GM12878 (cell line): ENCODE results near the gene SENP1. TPM values are rescaled to one million over a fixed set of nuclear protein-coding genes. Genes with fewer than 3 reads are reported as not detected.

Experiments used
- ATAC-seq: fragments of 200-7000 bp; cut with Tn5 transposase; 3 replicates; pipeline ENCODE4 v1.9.1; 2020; ENCODE audit warnings: mild to moderate bottlenecking, moderate library complexity
- BruUV-seq: library from RNA; stranded (reverse); fragments of 400-500 nt; replicated peaks from 2 replicates; lab custom pipeline; 2021; lab: Mats Ljungman, UMichigan
- CTCF ChIA-PET: fragments of 300-600 bp; sonication (Branson Sonifier 250); formaldehyde crosslinking; extraction: SDS; loops from one replicate; lab custom pipeline; 2021; ENCODE audit warnings: inconsistent platforms; lab: Yijun Ruan, JAX
- POLR2A ChIA-PET: fragments of 350-600 bp; formaldehyde crosslinking; extraction: SDS; loops from one replicate; lab custom pipeline; 2021; ENCODE audit warnings: inconsistent platforms; lab: Charles Lee
- RAD21 ChIA-PET: fragments of 300-600 bp; sonication (Branson Sonifier 250); formaldehyde crosslinking; loops from one replicate; lab custom pipeline; 2023; ENCODE audit warnings: antibody characterized with exemption; ENCODE audit not compliant: unreplicated experiment; lab: Charles Lee
- SMC1A ChIA-PET: fragments of 300-600 bp; sonication (Branson Sonifier 250); formaldehyde crosslinking; loops from one replicate; lab custom pipeline; 2023; ENCODE audit not compliant: unreplicated experiment, uncharacterized antibody; lab: Charles Lee
- DNase-seq: peaks from one replicate; pipeline ENCODE4 v3.0.0-alpha.2; 2011; ENCODE audit warnings: low read depth, low spot score
- FAIRE-seq: peaks from 3 replicates; lab custom pipeline; 2011; peaks lifted over from hg19 to GRCh38; lab: Jason Lieb, UNC
- H2AFZ ChIP-seq: 2 replicates; pipeline ENCODE4 v1.6.0; 2011; ENCODE audit warnings: low read depth, low read length, control low read depth; ENCODE audit not compliant: control insufficient read depth
- H3K27ac ChIP-seq: 2 replicates; pipeline ENCODE4 v1.5.1; 2011; ENCODE audit warnings: control low read depth; ENCODE audit not compliant: control insufficient read depth, insufficient read depth
- H3K27me3 ChIP-seq, 2 experiments: replicated peaks in 1 of 2; 2 replicates each; pipeline versions ENCODE4 v1.6.0 to v1.6.1; 2011; ENCODE audit warnings: low read length in 1 of 2; ENCODE audit not compliant: control insufficient read depth in 2 of 2, insufficient read depth in 2 of 2
- H3K36me3 ChIP-seq, 2 experiments: 2 replicates each; pipeline ENCODE4 v1.5.1; 2011; ENCODE audit warnings: low read length in 1 of 2; ENCODE audit not compliant: control insufficient read depth in 2 of 2, insufficient read depth in 2 of 2
- H3K4me1 ChIP-seq: 2 replicates; pipeline ENCODE4 v1.6.1; 2011; ENCODE audit warnings: mild to moderate bottlenecking, low read length, moderate library complexity, mixed read lengths; ENCODE audit not compliant: control insufficient read depth, insufficient read depth
- H3K4me2 ChIP-seq: 2 replicates; pipeline ENCODE4 v1.6.0; 2011; ENCODE audit warnings: control low read depth; ENCODE audit not compliant: control insufficient read depth, insufficient read depth
- H3K4me3 ChIP-seq: fragments of 200-600 bp; sonication (generic); 2 replicates; pipeline ENCODE4 v1.5.1; 2016
- H3K79me2 ChIP-seq: 2 replicates; pipeline ENCODE4 v1.6.0; 2011; ENCODE audit warnings: low read length; ENCODE audit not compliant: control insufficient read depth, insufficient read depth
- H3K9ac ChIP-seq: 2 replicates; pipeline ENCODE4 v1.8.0; 2011; ENCODE audit warnings: low read length, control low read depth, mixed read lengths; ENCODE audit not compliant: control insufficient read depth, insufficient read depth
- H3K9me3 ChIP-seq: replicated peaks from 3 replicates; pipeline ENCODE4 v1.5.1; 2011; ENCODE audit warnings: mild to moderate bottlenecking, low read length; ENCODE audit not compliant: control insufficient read depth, insufficient read depth
- H4K20me1 ChIP-seq: 2 replicates; pipeline ENCODE4 v1.6.0; 2011; ENCODE audit not compliant: control insufficient read depth, insufficient read depth
- CHD1 ChIP-seq: IDR thresholded peaks from 2 replicates; pipeline ENCODE4 v1.6.1; 2012; ENCODE audit warnings: low read depth, low read length, improper control_type of control experiment
- HCFC1 ChIP-seq: fragments of 150-350 bp; IDR thresholded peaks from 2 replicates; pipeline ENCODE4 v1.6.1; 2014; ENCODE audit warnings: low read length
- JUND ChIP-seq: IDR thresholded peaks from 2 replicates; pipeline ENCODE4 v1.6.1; 2012; ENCODE audit warnings: low read depth, mild to moderate bottlenecking, low read length, improper control_type of control experiment, moderate library complexity
- NBN ChIP-seq: fragments of 450-650 bp; IDR thresholded peaks from 2 replicates; pipeline ENCODE4 v1.6.1; 2016
- NR2F1 ChIP-seq: fragments of 450-650 bp; conservative IDR thresholded peaks from 2 replicates; pipeline ENCODE4 v1.6.1; 2017; ENCODE audit warnings: mild to moderate bottlenecking
- SMC3 ChIP-seq: IDR thresholded peaks from 2 replicates; pipeline ENCODE4 v1.6.1; 2011; ENCODE audit warnings: low read length, improper control_type of control experiment, borderline replicate concordance
- WRNIP1 ChIP-seq: IDR thresholded peaks from 2 replicates; pipeline ENCODE4 v1.6.1; 2011; ENCODE audit warnings: low read depth, low read length, improper control_type of control experiment, borderline replicate concordance
- ZZZ3 ChIP-seq: IDR thresholded peaks from 2 replicates; pipeline ENCODE4 v1.6.1; 2011; ENCODE audit warnings: low read depth; ENCODE audit not compliant: control insufficient read depth, insufficient read length
- WGBS: methylation state at CpG from one replicate; pipeline ENCODE4 v1.1.6; 2016; ENCODE audit warnings: low lambda C conversion rate; ENCODE audit not compliant: insufficient replicate concordance, insufficient coverage; ENCODE audit errors: missing lambda C conversion rate; 5-methylcytosine and 5-hydroxymethylcytosine counted together
- in situ Hi-C: fragments of 300-500 bp; cut with MboI; formaldehyde crosslinking; loops from 9 replicates; pipeline ENCODE4 v1.14.3; 2018; ENCODE audit warnings: mixed read lengths
- intact Hi-C: fragments of 100-400 bp; cut with micrococcal nuclease; formaldehyde crosslinking; loops from one replicate; pipeline ENCODE4 v1.14.2; 2022; ENCODE audit not compliant: unreplicated experiment
- polyA plus RNA-seq, 11 experiments: library from polyadenylated mRNA; depleted of rRNA in 4 of 11; unstranded in 6 of 11; stranded (reverse) in 5 of 11; fragments of >200 nt; fragmentation: Nextera tagmentation in 4 of 11; fragmentation: Illumina TruSeq in 1 of 11; extraction: Ambion mirVana in 4 of 11; extraction: Trizol in 1 of 11; gene quantifications; 1 replicate in 1 of 11; 2 replicates in 10 of 11; pipeline versions ENCODE4 v1.2.1 to v1.2.3, GENCODE V29; 2011 to 2016; ENCODE audit warnings: inconsistent platforms in 2 of 11, missing spikeins in 2 of 11, low read depth in 1 of 11
- total RNA-seq, 4 experiments: library from RNA; depleted of rRNA in 3 of 4; stranded (reverse); fragments of >200 nt in 3 of 4; fragmentation: Illumina TruSeq in 1 of 4; extraction: Trizol in 1 of 4; gene quantifications; 2 replicates each; pipeline versions ENCODE4 v1.2.1 to v1.2.3, GENCODE V29; 2013 to 2021
- TF ChIP-seq, protein P1 (sequence below): fragments of 450-650 bp; IDR thresholded peaks from 2 replicates; pipeline ENCODE4 v1.6.1; 2017; ENCODE audit warnings: mild to moderate bottlenecking, moderate library complexity

Gene SENP1
- total and polyA plus RNA-seq, 10 of the 15 experiments (the other 5 are each of a cell fraction or from before 2014, with no cell fraction given), result 8.1 to 52.4 (median 26.1) TPM

DNA sequence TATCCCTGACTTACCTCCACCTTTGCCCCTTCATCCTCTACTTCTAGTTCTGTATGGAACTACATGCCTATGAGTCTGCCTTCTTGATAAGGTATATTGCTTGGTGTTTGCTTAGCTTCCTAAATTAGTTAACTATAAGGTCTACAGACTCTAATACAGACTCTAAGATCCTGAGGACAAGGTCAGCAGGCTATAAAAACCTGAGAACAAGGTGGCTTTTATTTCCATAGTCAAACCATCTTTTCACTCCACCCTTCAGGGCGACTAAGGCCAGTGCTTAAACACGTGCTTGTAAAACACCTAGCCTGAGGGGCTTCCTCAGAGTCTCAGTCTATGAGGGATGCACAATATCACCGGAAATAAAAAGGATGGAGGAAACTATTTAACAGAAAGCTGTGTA lies 65.5 kb downstream of the SENP1 start:
- H3K4me3 ChIP-seq, result no peak overlapping the region
- intact Hi-C loops (no loop called here), in situ Hi-C loops (no loop called here)
- H3K36me3 ChIP-seq, result peaks cover 0 to 4% of the 10 kb centered on the region in 2 experiments; a peak in 2 of 4 replicates
- H4K20me1 ChIP-seq, result no peaks in the 10 kb centered on the region
- CTCF ChIA-PET, result no interaction called here
- no peak overlapping the region for H2AFZ ChIP-seq
- BruUV-seq, result no TSS peak
- no peaks in the 10 kb centered on the region; the same call in 1 of the 2 replicates for H3K4me1 ChIP-seq
- H3K9me3 ChIP-seq, result no peaks in the 10 kb centered on the region
- no peak overlapping the region for H3K4me2 ChIP-seq
- H3K79me2 ChIP-seq, result no peaks in the 10 kb centered on the region
- H3K9ac ChIP-seq, result no peak overlapping the region
- FAIRE-seq (no peak), DNase-seq (no peak), ATAC-seq (no peak)
- H3K27me3 ChIP-seq, result no peaks in the 10 kb centered on the region
- TF ChIP-seq JUND (no peak), CHD1 (no peak), NBN (no peak), HCFC1 (no peak), SMC3 (no peak), NR2F1 (no peak), WRNIP1 (no peak), ZZZ3 (no peak)
- TF ChIP-seq, protein P1, sequence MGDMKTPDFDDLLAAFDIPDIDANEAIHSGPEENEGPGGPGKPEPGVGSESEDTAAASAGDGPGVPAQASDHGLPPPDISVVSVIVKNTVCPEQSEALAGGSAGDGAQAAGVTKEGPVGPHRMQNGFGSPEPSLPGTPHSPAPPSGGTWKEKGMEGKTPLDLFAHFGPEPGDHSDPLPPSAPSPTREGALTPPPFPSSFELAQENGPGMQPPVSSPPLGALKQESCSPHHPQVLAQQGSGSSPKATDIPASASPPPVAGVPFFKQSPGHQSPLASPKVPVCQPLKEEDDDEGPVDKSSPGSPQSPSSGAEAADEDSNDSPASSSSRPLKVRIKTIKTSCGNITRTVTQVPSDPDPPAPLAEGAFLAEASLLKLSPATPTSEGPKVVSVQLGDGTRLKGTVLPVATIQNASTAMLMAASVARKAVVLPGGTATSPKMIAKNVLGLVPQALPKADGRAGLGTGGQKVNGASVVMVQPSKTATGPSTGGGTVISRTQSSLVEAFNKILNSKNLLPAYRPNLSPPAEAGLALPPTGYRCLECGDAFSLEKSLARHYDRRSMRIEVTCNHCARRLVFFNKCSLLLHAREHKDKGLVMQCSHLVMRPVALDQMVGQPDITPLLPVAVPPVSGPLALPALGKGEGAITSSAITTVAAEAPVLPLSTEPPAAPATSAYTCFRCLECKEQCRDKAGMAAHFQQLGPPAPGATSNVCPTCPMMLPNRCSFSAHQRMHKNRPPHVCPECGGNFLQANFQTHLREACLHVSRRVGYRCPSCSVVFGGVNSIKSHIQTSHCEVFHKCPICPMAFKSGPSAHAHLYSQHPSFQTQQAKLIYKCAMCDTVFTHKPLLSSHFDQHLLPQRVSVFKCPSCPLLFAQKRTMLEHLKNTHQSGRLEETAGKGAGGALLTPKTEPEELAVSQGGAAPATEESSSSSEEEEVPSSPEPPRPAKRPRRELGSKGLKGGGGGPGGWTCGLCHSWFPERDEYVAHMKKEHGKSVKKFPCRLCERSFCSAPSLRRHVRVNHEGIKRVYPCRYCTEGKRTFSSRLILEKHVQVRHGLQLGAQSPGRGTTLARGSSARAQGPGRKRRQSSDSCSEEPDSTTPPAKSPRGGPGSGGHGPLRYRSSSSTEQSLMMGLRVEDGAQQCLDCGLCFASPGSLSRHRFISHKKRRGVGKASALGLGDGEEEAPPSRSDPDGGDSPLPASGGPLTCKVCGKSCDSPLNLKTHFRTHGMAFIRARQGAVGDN, result no peak
- 70% methylated on average over 3 of the region's 3 CpGs for WGBS
- SMC1A ChIA-PET, result no interaction called here
- POLR2A ChIA-PET, result no interaction called here
- RAD21 ChIA-PET, result no interaction called here
- no peak overlapping the region for H3K27ac ChIP-seq
